Keratinocyte (primary cell): ENCODE measurements around the gene ACSF3.

Experiments used
- CTCF ChIP-seq, 3 experiments: IDR thresholded peaks in 1 of 3; conservative IDR thresholded peaks in 1 of 3; optimal IDR thresholded peaks in 1 of 3; 2 replicates in 2 of 3; 3 replicates in 1 of 3; pipeline versions ENCODE3 to v1.5.1; 2011; ENCODE audit warnings: low read length in 3 of 3, mild to moderate bottlenecking in 3 of 3, moderate library complexity in 2 of 3, control low read depth in 1 of 3, inconsistent platforms in 1 of 3; ENCODE audit not compliant: insufficient read depth in 2 of 3; ENCODE audit errors: extremely low read depth in 1 of 3
- EZH2 ChIP-seq: IDR thresholded peaks from one replicate; pipeline ENCODE4 v1.6.1; 2012; ENCODE audit warnings: inconsistent platforms, mild to moderate bottlenecking, low read length, moderate library complexity

GRCh38 chr16:89095491-89095951, 1.9 kb downstream of the ACSF3 start:
- TF ChIP-seq CTCF (optimal IDR thresholded peaks at IDR 0.05 in 1 of 3, IDR thresholded peaks at IDR 0.05 in 1 of 3, conservative IDR thresholded peaks at IDR 0.05 in 1 of 3; ENCODE audit: extremely low read depth in 1 of 3, insufficient read depth in 2 of 3, low read length in 3 of 3) (no peak), EZH2 (no peak)
